Measurements from ENCODE around the gene ADAM12. TPM values are rescaled to one million over a fixed set of nuclear protein-coding genes. Genes with fewer than 3 reads are reported as not detected.

ADAM12 gene
- total and polyA plus RNA-seq, 2 donors (not counting 3 experiments of a cell fraction or from before 2014, with no cell fraction given) = 0.22 to 0.33 TPM

- H3K79me2 ChIP-seq (ENCODE audit: control insufficient read depth, insufficient read depth, low read length) = no peaks in the 10 kb centered on the region
- TF ChIP-seq MYC (IDR thresholded peaks at IDR 0.05; ENCODE audit: low read depth, low read length) (no peak), CTCF (IDR thresholded peaks at IDR 0.05; ENCODE audit: extremely low read depth in 1 of 2, insufficient read depth in 1 of 2, low read depth in 1 of 2, low read length in 2 of 2) (no peak), MAX (IDR thresholded peaks at IDR 0.05; ENCODE audit: insufficient read depth, insufficient read length) (no peak), POLR2A (IDR thresholded peaks at IDR 0.05; ENCODE audit: low read depth, low read length) (no peak), FOS (IDR thresholded peaks at IDR 0.05; ENCODE audit: borderline replicate concordance, insufficient read depth, low read length) (no peak), GATA2 (IDR thresholded peaks at IDR 0.05; ENCODE audit: insufficient read depth, insufficient read length, low read depth, low read length) (no peak), EZH2 (IDR thresholded peaks at IDR 0.05; ENCODE audit: borderline replicate concordance, low read depth, low read length, severe bottlenecking) (no peak), JUN (IDR thresholded peaks at IDR 0.05; ENCODE audit: borderline replicate concordance, insufficient read depth, insufficient read length, low read depth) (no peak), POLR2AphosphoS5 (IDR thresholded peaks at IDR 0.05; ENCODE audit: insufficient read depth, low read depth, low read length) (no peak)
- H3K9me3 ChIP-seq (replicated peaks; ENCODE audit: control insufficient read depth, insufficient read depth, low read length) = no peaks in the 10 kb centered on the region
- H3K9me1 ChIP-seq (replicated peaks; ENCODE audit: control insufficient read depth, extremely low read depth, insufficient read depth, low read length) = no peaks in the 10 kb centered on the region
- H3K4me3 ChIP-seq (replicated peaks in 1 of 3; ENCODE audit: insufficient read depth in 1 of 3, low read depth in 1 of 3, low read length in 3 of 3) = no peak overlapping the region
- FAIRE-seq (no peak), DNase-seq (ENCODE audit: low read depth, low spot score) (no peak)
- no peaks in the 10 kb centered on the region for H4K20me1 ChIP-seq (replicated peaks; ENCODE audit: control insufficient read depth, extremely low read depth, insufficient read depth, low read length)
- ChIA-PET POLR2A (no interaction called here), CTCF (interaction anchor here (1.3 kb wide), 1 partner anchor 57 kb away, joined by 4 read pairs; no protein-coding TSS in a partner anchor)
- dilution Hi-C loops (cut with MboI; ENCODE audit: extremely low pct_ligation_motif_present, low sequenced_read_pairs) = no loop called here
- peak overlapping the region; percentile 40 for H3K9ac ChIP-seq (replicated peaks; ENCODE audit: extremely low read depth, insufficient read depth, low read length)
- H3K27me3 ChIP-seq (ENCODE audit: control insufficient read depth in 2 of 2, insufficient read depth in 2 of 2, low read length in 2 of 2) = no peaks in the 10 kb centered on the region
- H3K27ac ChIP-seq (ENCODE audit: insufficient read depth, low read depth, low read length) = peak overlapping the region; percentile 76
- H2AFZ ChIP-seq (ENCODE audit: low read depth, low read length) = no peak overlapping the region
- intact Hi-C loops (cut with micrococcal nuclease) = loop anchor here (1.0 to 10.0 kb wide), 4 partner anchors 19 to 146 kb away; partner anchors contain the start of gene FANK1
- BruUV-seq (replicated peaks) = no TSS peak
- H3K36me3 ChIP-seq (ENCODE audit: control insufficient read depth in 2 of 2, extremely low read depth in 1 of 2, insufficient read depth in 2 of 2, low read length in 2 of 2) = no peaks in the 10 kb centered on the region
- no peak overlapping the region for H3K4me2 ChIP-seq (ENCODE audit: insufficient read depth, low read length)
- H3K4me1 ChIP-seq (ENCODE audit: control insufficient read depth, extremely low read depth, insufficient read depth, low read length) = peaks cover 14% of the 10 kb centered on the region
Observed at GRCh38 chr10:126041117-126041516, 347.2 kb downstream of the ADAM12 start.
